Spleen (tissue), 7 donors: ENCODE data around the gene FGF22.
"Not testable (repeated sequence)": the region's sequence is repeated elsewhere in the genome, so short reads cannot be mapped to it uniquely, and the experiment has no call there.

ENCODE experiments used
- CTCF ChIP-seq, 11 experiments: fragments of 200-600 bp in 7 of 11; fragments of 450-650 bp in 4 of 11; sonication (generic) in 4 of 11; IDR thresholded peaks in 8 of 11; conservative IDR thresholded peaks in 3 of 11; 1 replicate in 7 of 11; 2 replicates in 4 of 11; pipeline versions ENCODE4 v1.4.0 to v1.8.0; 2016 to 2021; ENCODE audit warnings: antibody characterized with exemption in 11 of 11, inconsistent platforms in 4 of 11, mild to moderate bottlenecking in 1 of 11
- POLR2A ChIP-seq, 3 donors: fragments of 450-650 bp; IDR thresholded peaks; one replicate each; pipeline ENCODE4 v1.5.1; 2017; ENCODE audit warnings: antibody characterized with exemption in 3 of 3, mild to moderate bottlenecking in 1 of 3
- POLR2AphosphoS5 ChIP-seq, 3 donors: sonication (generic); formaldehyde crosslinking; IDR thresholded peaks; one replicate each; pipeline ENCODE4 v1.5.1; 2017; ENCODE audit warnings: antibody characterized with exemption in 3 of 3
- donor health status: DM: no; HTN: no; CAD: no; lungs with moderate emphysema.
- donor health status: DM: no; HTN: no; CAD: no.
- donor health status: DM: no; HTN: no; CAD: no.

DNA sequence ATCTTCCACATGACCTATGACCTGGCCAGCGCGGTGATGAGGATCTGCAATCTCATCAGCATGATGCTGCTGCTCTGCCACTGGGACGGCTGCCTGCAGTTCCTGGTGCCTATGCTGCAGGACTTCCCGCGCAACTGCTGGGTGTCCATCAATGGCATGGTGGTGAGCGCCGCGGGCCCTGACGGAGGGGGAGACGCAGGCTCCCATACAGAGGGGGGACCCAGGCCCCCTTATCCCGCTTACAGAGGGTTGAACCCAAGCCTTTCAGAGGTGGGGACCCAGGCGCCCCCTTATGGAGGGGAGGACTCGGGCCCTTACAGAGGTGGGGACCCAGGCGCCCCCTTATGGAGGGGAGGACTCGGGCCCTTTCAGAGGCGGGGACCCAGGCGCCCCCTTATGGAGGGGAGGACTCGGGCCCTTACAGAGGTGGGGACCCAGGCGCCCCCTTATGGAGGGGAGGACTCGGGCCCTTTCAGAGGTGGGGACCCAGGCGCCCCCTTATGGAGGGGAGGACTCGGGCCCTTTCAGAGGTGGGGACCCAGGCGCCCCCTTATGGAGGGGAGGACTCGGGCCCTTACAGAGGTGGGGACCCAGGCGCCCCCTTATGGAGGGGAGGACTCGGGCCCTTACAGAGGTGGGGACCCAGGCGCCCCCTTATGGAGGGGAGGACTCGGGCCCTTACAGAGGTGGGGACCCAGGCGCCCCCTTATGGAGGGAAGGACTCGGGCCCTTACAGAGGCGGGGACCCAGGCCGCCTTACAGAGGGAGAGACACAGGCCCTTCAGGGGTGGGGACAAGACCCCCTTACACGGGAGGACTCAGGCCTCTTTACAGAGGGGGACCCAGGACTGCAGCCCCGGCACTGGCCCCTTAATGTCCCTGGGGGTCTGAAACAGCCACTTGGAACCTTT, 34.4 kb upstream of the FGF22 start:
- not testable (repeated sequence) for TF ChIP-seq CTCF (IDR thresholded peaks at IDR 0.05 in 8 of 11, conservative IDR thresholded peaks at IDR 0.05 in 3 of 11); POLR2A (IDR thresholded peaks at IDR 0.05); POLR2AphosphoS5 (IDR thresholded peaks at IDR 0.05)
